ENCODE measurements around the gene DKC1. TPM values are rescaled to one million over a fixed set of nuclear protein-coding genes. Genes with fewer than 3 reads are reported as not detected.

The DKC1 gene
- total and polyA plus RNA-seq, 2 of the 4 experiments (the other 2 are of a cell fraction): 49.9 to 63.8 TPM

DNA sequence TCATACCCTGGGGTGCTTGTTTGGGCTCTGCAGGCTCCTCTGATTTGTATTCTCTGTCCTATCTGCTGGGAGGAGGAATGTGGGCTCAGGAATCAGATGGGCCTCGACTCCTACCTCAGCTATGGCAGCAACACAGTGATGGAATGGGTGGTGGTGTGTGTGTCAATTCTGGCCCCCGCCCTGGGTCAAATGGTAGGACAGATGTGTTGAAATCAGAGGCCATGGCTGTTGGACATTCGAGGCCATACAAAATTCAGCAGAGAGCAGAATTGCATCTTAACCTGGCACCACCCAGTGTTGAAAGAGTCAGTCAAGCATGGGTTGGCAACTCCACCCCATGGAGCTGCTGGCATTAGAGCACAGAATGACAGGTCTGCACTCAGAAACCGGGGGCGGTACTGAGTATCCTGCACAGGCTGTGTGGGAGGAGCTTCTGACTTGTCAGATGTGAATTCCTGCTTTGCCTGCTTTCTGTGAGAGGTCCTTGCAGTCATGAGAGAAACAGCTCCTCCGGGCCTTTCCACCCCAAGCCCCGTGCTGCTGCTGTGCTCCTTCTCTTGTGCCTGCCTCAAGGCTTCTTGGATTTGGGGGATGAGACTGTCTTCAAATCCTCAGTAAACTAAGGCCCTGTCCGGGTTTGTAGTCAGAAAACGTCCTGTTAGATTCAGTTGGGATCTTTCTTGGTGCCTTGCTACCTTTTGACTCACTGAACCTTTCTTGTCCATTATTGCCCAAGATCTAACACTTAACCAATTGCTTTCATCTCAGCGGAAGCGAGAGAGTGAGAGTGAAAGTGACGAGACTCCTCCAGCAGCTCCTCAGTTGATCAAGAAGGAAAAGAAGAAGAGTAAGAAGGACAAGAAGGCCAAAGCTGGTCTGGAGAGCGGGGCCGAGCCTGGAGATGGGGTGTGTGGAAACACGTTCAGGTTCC is 13.0 kb downstream of the DKC1 start:
- WGBS, 2 experiments (ENCODE audit: extremely low coverage in 2 of 2, insufficient read length in 1 of 2): 68% methylated on average over 3 of the region's 15 CpGs; no CpG with 5 or more reads in 1 of the 2 experiments
- no peak overlapping the region for H3K4me3 ChIP-seq (ENCODE audit: insufficient read depth, low read depth, low read length)
- H3K9me1 ChIP-seq (ENCODE audit: insufficient read depth, low read length): no peaks in the 10 kb centered on the region
- H3K4me2 ChIP-seq (ENCODE audit: low read depth, low read length): no peak overlapping the region
- DNase-seq: peak; percentile 45
- no peak overlapping the region for H3K14ac ChIP-seq (replicated peaks; ENCODE audit: low read depth, low read length)
- ChIA-PET POLR2A (ENCODE audit: unreplicated experiment) (interaction anchor here (0.6 kb wide), 1 partner anchor 230 kb away, joined by 4 read pairs; no protein-coding TSS in a partner anchor), CTCF (no interaction called here)
- H3K23ac ChIP-seq (ENCODE audit: low read depth, low read length): no peak overlapping the region
- H2BK15ac ChIP-seq (ENCODE audit: low read depth, low read length): no peak overlapping the region
- H3K4me1 ChIP-seq (ENCODE audit: control insufficient read depth, insufficient read depth, low read length): peaks cover 3% of the 10 kb centered on the region; the same call in 1 of the 2 replicates
- H4K5ac ChIP-seq (ENCODE audit: low read depth, low read length): no peak overlapping the region
- peaks cover 32% of the 10 kb centered on the region for H3K36me3 ChIP-seq (ENCODE audit: control insufficient read depth, insufficient read depth, low read length)
- ATAC-seq (ENCODE audit: low read depth): peak; percentile 40
- no peak overlapping the region for H2AK5ac ChIP-seq (ENCODE audit: low read depth, low read length)
- H3K79me1 ChIP-seq (ENCODE audit: low read depth in 1 of 2, low read length in 2 of 2): peaks cover 3 to 6% of the 10 kb centered on the region in 2 experiments; a peak in 2 of 4 replicates
- H3K56ac ChIP-seq (ENCODE audit: extremely low read depth, insufficient read depth, low read length): no peak overlapping the region
- in situ Hi-C loops (cut with MboI; ENCODE audit: low sequenced_read_pairs): no loop called here
- no peaks in the 10 kb centered on the region for H3K9me3 ChIP-seq (ENCODE audit: control insufficient read depth, insufficient read depth, low read length)
- no peaks in the 10 kb centered on the region for H3K27me3 ChIP-seq (ENCODE audit: control insufficient read depth, insufficient read depth, low read length)
- no peak overlapping the region for H3K9ac ChIP-seq (ENCODE audit: low read depth, low read length)
- H3K18ac ChIP-seq (ENCODE audit: low read depth, low read length): no peak overlapping the region
- no peak overlapping the region for H4K91ac ChIP-seq (ENCODE audit: insufficient read depth, low read depth, low read length)
- no TSS peak for BruUV-seq (replicated peaks)
- no peak overlapping the region for H4K8ac ChIP-seq (ENCODE audit: low read depth in 2 of 2, low read length in 2 of 2)
- no peak overlapping the region for H3K4ac ChIP-seq (ENCODE audit: low read depth, low read length)
- no peak overlapping the region for H2BK20ac ChIP-seq (ENCODE audit: low read depth, low read length)
- no peak overlapping the region for H2BK120ac ChIP-seq (ENCODE audit: low read depth, low read length)
- H2AK9ac ChIP-seq (replicated peaks; ENCODE audit: low read depth, low read length, poor library complexity): no peak overlapping the region
- intact Hi-C loops (cut with micrococcal nuclease): no loop called here
- dilution Hi-C loops (cut with HindIII; ENCODE audit: low sequenced_read_pairs, unreplicated experiment): no loop called here
- H2BK5ac ChIP-seq (ENCODE audit: low read depth, low read length, poor library complexity, severe bottlenecking): no peak overlapping the region
- H3K27ac ChIP-seq (ENCODE audit: insufficient read depth, low read length): no peak overlapping the region
- peaks cover 8% of the 10 kb centered on the region for H4K20me1 ChIP-seq (ENCODE audit: insufficient read depth, low read length)
- H2AFZ ChIP-seq (replicated peaks; ENCODE audit: low read length, poor library complexity): no peak overlapping the region
- TF ChIP-seq, protein P1, sequence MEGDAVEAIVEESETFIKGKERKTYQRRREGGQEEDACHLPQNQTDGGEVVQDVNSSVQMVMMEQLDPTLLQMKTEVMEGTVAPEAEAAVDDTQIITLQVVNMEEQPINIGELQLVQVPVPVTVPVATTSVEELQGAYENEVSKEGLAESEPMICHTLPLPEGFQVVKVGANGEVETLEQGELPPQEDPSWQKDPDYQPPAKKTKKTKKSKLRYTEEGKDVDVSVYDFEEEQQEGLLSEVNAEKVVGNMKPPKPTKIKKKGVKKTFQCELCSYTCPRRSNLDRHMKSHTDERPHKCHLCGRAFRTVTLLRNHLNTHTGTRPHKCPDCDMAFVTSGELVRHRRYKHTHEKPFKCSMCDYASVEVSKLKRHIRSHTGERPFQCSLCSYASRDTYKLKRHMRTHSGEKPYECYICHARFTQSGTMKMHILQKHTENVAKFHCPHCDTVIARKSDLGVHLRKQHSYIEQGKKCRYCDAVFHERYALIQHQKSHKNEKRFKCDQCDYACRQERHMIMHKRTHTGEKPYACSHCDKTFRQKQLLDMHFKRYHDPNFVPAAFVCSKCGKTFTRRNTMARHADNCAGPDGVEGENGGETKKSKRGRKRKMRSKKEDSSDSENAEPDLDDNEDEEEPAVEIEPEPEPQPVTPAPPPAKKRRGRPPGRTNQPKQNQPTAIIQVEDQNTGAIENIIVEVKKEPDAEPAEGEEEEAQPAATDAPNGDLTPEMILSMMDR (conservative IDR thresholded peaks at IDR 0.05; ENCODE audit: low read depth, low read length): no peak
- TF ChIP-seq FOS (IDR thresholded peaks at IDR 0.05; ENCODE audit: low read depth, low read length) (no peak), BHLHE40 (IDR thresholded peaks at IDR 0.05; ENCODE audit: low read depth, low read length) (no peak), POLR2A (IDR thresholded peaks at IDR 0.05; ENCODE audit: low read depth, low read length) (no peak), SMC3 (IDR thresholded peaks at IDR 0.05; ENCODE audit: low read depth, low read length) (no peak), CEBPB (IDR thresholded peaks at IDR 0.05; ENCODE audit: low read depth, low read length) (no peak), MAFK (IDR thresholded peaks at IDR 0.05; ENCODE audit: low read depth, low read length) (no peak), RAD21 (IDR thresholded peaks at IDR 0.05; ENCODE audit: low read length) (no peak), RFX5 (IDR thresholded peaks at IDR 0.05; ENCODE audit: low read depth, low read length) (no peak), MXI1 (IDR thresholded peaks at IDR 0.05; ENCODE audit: borderline replicate concordance, low read depth, low read length) (no peak), MAZ (IDR thresholded peaks at IDR 0.05; ENCODE audit: borderline replicate concordance, low read depth, low read length) (no peak), RCOR1 (IDR thresholded peaks at IDR 0.05; ENCODE audit: insufficient replicate concordance, low read length) (no peak)
- TF ChIP-seq, protein P2, sequence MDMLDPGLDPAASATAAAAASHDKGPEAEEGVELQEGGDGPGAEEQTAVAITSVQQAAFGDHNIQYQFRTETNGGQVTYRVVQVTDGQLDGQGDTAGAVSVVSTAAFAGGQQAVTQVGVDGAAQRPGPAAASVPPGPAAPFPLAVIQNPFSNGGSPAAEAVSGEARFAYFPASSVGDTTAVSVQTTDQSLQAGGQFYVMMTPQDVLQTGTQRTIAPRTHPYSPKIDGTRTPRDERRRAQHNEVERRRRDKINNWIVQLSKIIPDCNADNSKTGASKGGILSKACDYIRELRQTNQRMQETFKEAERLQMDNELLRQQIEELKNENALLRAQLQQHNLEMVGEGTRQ (IDR thresholded peaks at IDR 0.05; ENCODE audit: low read depth, low read length): no peak
- TF ChIP-seq, protein P3, sequence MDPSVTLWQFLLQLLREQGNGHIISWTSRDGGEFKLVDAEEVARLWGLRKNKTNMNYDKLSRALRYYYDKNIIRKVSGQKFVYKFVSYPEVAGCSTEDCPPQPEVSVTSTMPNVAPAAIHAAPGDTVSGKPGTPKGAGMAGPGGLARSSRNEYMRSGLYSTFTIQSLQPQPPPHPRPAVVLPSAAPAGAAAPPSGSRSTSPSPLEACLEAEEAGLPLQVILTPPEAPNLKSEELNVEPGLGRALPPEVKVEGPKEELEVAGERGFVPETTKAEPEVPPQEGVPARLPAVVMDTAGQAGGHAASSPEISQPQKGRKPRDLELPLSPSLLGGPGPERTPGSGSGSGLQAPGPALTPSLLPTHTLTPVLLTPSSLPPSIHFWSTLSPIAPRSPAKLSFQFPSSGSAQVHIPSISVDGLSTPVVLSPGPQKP (IDR thresholded peaks at IDR 0.05; ENCODE audit: borderline replicate concordance, low read depth, low read length): no peak
